AG04450 (cell line): Measurements from ENCODE around the gene ZDHHC7. TPM values are rescaled to one million over a fixed set of nuclear protein-coding genes. Genes with fewer than 3 reads are reported as not detected.

Experiments used
- CTCF ChIA-PET: fragments of 300-600, 350-600 bp; formaldehyde crosslinking; extraction: SDS; loops from one replicate; lab custom pipeline; 2022; ENCODE audit warnings: antibody characterized with exemption, inconsistent platforms; lab: Charles Lee
- POLR2A ChIA-PET: fragments of 350-600 bp; formaldehyde crosslinking; extraction: SDS; loops from one replicate; lab custom pipeline; 2021; ENCODE audit warnings: antibody characterized with exemption, inconsistent platforms; lab: Yijun Ruan, JAX
- DNase-seq: peaks from one replicate; pipeline ENCODE4 v3.0.0-alpha.2; 2011; ENCODE audit warnings: low read depth, low spot score
- H3K27ac ChIP-seq: one replicate; pipeline ENCODE4 v1.5.1; 2012; ENCODE audit warnings: low read depth, low read length, control low read depth
- H3K27me3 ChIP-seq: one replicate; pipeline ENCODE4 v1.6.0; 2012; ENCODE audit warnings: low read length; ENCODE audit not compliant: control insufficient read depth, insufficient read depth
- H3K4me3 ChIP-seq: 2 replicates; pipeline ENCODE4 v1.5.1; 2011; ENCODE audit warnings: mild to moderate bottlenecking, low read depth, low read length, control low read depth
- H3K9me3 ChIP-seq: 2 replicates; pipeline ENCODE4 v1.5.1; 2012; ENCODE audit warnings: low read length; ENCODE audit not compliant: control insufficient read depth, insufficient read depth
- polyA plus RNA-seq: library from polyadenylated mRNA; depleted of rRNA; stranded (reverse); fragments of >200 nt; gene quantifications from 2 replicates; pipeline ENCODE4 v1.2.3, GENCODE V29; 2011
- TF ChIP-seq, protein P1 (sequence below): IDR thresholded peaks from 2 replicates; pipeline ENCODE4 v1.5.1; 2011; ENCODE audit warnings: low read depth, low read length, control low read depth, inconsistent platforms

The ZDHHC7 gene
- polyA plus RNA-seq, 1 experiment = 136 TPM

DNA sequence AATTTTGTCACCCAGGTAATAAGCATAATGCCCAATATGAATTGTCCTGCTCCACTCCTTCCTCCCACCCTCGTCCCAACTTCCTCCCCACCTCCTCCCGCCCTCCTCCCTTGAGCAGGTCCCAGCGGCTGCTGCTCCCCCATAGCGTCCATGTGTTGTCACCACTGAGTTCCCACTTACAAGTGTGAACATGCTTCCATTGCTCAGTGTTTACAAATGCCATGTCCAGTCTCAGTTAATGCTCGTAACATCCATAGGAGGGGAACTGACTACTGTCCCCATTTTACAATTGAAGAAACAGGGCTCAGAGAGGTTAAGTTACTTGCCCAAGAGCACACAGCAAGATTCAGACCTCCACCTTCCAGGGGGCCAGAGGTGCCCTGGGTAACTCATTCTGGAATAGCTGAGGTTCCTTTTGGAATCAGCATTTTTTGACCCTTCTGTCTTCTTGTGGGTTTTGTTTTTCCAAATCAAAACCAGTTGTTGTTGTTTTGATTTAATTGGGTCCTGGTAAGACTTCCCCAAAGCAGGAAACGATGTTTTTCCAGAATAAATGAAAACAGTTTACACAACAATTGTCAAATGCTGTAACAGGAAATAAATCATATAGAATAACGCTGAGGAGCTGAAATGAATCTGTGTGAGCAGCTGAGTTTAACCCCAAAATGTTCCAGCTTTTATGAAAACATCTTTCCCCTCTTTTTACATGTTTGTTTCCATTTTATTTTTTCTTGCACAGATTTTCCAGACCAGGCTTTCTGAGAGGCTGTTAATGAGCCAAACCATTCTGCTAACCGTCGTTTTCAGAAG lies 73.9 kb downstream of the ZDHHC7 start:
- ChIA-PET CTCF (interaction anchor here (1.5 kb wide), 1 partner anchor 11 kb away, joined by 3 read pairs; no protein-coding TSS in a partner anchor), POLR2A (no interaction called here)
- Histone ChIP-seq H3K4me3 (no peak overlapping the region), H3K27ac (no peak overlapping the region), H3K27me3 (no peaks in the 10 kb centered on the region), H3K9me3 (peaks cover 13% of the 10 kb centered on the region; the same call in 1 of the 2 replicates)
- TF ChIP-seq, protein P1, sequence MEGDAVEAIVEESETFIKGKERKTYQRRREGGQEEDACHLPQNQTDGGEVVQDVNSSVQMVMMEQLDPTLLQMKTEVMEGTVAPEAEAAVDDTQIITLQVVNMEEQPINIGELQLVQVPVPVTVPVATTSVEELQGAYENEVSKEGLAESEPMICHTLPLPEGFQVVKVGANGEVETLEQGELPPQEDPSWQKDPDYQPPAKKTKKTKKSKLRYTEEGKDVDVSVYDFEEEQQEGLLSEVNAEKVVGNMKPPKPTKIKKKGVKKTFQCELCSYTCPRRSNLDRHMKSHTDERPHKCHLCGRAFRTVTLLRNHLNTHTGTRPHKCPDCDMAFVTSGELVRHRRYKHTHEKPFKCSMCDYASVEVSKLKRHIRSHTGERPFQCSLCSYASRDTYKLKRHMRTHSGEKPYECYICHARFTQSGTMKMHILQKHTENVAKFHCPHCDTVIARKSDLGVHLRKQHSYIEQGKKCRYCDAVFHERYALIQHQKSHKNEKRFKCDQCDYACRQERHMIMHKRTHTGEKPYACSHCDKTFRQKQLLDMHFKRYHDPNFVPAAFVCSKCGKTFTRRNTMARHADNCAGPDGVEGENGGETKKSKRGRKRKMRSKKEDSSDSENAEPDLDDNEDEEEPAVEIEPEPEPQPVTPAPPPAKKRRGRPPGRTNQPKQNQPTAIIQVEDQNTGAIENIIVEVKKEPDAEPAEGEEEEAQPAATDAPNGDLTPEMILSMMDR = no peak
- DNase-seq = no peak

DNA sequence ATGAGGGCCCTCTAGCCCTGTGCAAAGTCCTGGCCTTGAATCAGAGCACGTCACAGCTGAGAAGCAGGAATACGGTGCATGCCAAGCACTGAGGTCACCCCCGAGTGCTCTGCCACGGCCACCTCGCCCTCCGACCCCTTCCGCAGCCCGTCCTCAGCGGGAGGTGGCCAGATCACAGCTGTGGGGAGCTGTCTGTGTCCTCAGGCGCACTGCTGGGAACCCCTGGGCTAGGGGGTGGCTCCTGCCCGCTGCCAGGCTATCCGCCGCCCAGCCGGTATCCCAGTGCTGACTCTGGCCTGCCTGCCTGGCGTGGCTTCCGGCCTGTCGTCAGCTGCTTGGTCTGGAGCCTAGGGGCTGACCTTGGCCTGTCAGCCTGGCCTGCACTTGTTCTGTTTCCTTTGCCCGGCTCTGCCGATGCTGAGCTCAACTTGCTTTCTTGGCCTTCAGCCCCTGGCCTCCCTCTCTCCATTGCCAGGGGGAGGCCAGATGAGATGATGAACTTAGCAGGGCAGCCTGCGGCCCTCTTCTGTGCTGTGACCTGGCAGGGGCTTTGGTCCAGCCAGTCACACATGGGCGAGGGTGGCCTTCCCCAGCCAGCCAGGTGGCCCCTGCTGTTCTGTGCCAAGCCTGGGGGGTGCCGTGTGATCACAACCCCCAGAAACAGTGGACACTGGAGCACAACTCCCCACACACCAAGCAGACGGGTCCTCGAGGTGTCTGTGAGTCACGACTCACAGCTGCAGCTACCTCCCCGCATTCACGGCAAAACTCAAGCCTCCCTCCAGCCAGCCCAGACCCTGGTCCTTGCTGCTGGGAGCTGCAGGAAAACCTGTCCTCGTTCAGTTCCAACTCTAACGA lies 77.3 kb downstream of the ZDHHC7 start:
- Histone ChIP-seq H3K9me3 (no peaks in the 10 kb centered on the region; the same call in 1 of the 2 replicates), H3K27me3 (no peaks in the 10 kb centered on the region), H3K27ac (no peak overlapping the region), H3K4me3 (no peak overlapping the region)
- POLR2A ChIA-PET = interaction anchor here (0.6 to 0.8 kb wide), 2 partner anchors 61 to 98 kb away, joined by 3 read pairs; no protein-coding TSS in a partner anchor
- no peak for DNase-seq
- CTCF ChIA-PET = interaction anchor here (0.6 to 2.6 kb wide), 4 partner anchors 8 to 180 kb away, joined by 3 to 10 read pairs (median 8); no protein-coding TSS in a partner anchor
- TF ChIP-seq, protein P1 = no peak

DNA sequence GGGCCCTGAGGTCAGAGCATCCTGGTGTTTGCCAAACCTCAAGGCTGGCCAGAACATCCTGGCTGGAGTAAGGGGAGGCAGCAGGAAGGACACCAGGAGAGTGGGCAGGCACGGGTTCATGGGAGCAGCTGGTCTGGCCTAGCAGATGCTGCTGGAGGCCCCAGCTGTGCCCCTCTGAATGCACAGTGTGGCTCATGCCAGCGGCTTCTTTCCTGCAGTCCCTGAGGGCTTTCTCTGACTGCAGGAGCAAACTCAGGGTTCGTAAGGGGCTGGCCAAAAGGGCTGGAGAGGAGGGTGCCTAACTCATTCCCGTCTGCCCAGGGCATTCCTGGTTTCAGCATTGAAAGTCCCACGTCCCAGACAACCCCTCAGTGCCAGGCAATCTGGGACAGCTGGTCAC lies 78.7 kb downstream of the ZDHHC7 start:
- CTCF ChIA-PET = interaction anchor here (0.6 to 2.6 kb wide), 4 partner anchors 20 to 178 kb away, joined by 3 to 10 read pairs (median 10); no protein-coding TSS in a partner anchor
- no peak for DNase-seq

DNA sequence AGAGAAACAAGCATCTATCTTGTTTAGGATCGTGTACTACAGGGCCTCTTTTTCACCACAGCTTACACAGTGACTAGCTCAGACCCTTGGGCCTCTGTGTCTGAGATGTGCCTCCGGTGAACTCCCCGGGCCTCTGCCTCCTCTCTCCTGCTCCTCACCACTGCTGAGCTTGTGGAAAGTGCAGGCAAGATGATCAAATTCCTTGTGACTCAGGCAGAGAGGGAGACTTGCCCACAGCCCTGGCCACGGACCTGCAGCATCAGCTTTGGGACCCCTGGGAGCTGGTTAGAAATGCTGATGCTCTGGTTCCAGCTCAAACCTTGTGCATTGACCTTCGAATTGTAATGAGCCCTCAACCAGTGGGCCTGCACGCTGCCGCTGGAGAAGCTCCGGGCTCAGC lies 79.8 kb downstream of the ZDHHC7 start:
- H3K27me3 ChIP-seq = no peaks in the 10 kb centered on the region
- H3K4me3 ChIP-seq = no peak overlapping the region
- TF ChIP-seq, protein P1 = no peak
- ChIA-PET CTCF (interaction anchor here (0.5 to 2.1 kb wide), 3 partner anchors 21 to 259 kb away, joined by 5 to 10 read pairs (median 10); no protein-coding TSS in a partner anchor), POLR2A (no interaction called here)
- no peaks in the 10 kb centered on the region; the same call in 1 of the 2 replicates for H3K9me3 ChIP-seq
- DNase-seq = no peak
- H3K27ac ChIP-seq = no peak overlapping the region

More for the DNA sequence above, 78.7 kb downstream of the ZDHHC7 start:
- POLR2A ChIA-PET = no interaction called here
- no peak overlapping the region for H3K27ac ChIP-seq
- TF ChIP-seq, protein P1 = no peak
- H3K27me3 ChIP-seq = no peaks in the 10 kb centered on the region
- H3K9me3 ChIP-seq = no peaks in the 10 kb centered on the region; the same call in 1 of the 2 replicates
- no peak overlapping the region for H3K4me3 ChIP-seq
